Activated CD4-positive, CD25-positive, alpha-beta regulatory T cell treated with anti-CD3 and anti-CD28 coated beads, Interleukin-2, amount 50 U/mL, for 16 hours (primary cell): ENCODE data around the gene ASTN2.

ENCODE experiments used
- DNase-seq: peaks from one replicate; pipeline ENCODE4 v3.0.0-alpha.2; 2020; ENCODE audit warnings: low read depth, low spot score

ASTN2 gene

GRCh38 chr9:117178596-117179375 lies 236.1 kb downstream of the ASTN2 start:
- DNase-seq = no peak

DNA sequence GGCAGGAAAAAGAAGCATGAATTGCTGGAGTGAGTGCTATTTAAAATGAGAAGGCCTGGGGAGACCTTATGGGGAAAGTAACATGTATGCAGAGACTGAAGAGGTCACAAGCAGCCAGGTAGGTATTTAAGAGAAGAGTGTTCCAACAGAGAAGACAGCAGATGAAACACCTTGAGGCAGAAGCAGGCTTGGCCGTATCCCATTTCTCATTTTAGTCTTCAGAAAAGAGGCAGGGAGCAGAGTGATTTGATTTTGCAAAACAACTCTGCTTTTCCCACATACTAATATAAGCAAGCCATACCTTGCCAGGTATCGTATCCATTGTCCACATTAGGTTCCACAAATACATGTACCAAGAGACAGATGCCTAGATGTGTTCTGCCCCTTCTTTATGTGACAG lies 244.3 kb downstream of the ASTN2 start:
- DNase-seq = no peak

DNA sequence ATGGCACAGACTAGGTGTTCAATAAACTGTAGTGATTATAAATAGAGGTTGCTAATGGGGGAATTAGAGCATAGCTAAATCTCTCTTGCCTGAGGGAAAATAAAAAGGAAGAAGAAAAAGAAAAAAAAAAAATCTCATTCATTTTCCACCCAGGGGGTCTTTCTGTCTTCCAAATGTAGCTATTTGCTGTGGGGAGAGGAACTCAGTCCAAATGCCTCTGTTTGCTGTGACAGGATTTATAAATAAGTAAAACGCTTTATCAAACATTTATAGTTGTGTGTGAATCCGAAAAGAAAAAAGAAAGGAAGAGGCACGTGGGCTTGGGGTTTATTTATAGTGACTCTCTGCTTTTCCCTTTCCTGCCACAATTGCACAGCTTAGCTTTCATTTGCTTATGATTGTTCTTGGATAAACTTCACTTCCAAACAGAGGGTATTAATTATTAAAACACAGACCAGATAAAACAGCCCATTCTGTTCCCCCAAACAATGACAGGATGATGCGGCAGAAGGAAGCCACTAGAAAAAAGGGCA lies 245.7 kb downstream of the ASTN2 start:
- no peak for DNase-seq

GRCh38 chr9:117164512-117164911 lies 250.3 kb downstream of the ASTN2 start:
- DNase-seq = no peak

GRCh38 chr9:117160254-117160653 lies 254.6 kb downstream of the ASTN2 start:
- no peak for DNase-seq

DNA sequence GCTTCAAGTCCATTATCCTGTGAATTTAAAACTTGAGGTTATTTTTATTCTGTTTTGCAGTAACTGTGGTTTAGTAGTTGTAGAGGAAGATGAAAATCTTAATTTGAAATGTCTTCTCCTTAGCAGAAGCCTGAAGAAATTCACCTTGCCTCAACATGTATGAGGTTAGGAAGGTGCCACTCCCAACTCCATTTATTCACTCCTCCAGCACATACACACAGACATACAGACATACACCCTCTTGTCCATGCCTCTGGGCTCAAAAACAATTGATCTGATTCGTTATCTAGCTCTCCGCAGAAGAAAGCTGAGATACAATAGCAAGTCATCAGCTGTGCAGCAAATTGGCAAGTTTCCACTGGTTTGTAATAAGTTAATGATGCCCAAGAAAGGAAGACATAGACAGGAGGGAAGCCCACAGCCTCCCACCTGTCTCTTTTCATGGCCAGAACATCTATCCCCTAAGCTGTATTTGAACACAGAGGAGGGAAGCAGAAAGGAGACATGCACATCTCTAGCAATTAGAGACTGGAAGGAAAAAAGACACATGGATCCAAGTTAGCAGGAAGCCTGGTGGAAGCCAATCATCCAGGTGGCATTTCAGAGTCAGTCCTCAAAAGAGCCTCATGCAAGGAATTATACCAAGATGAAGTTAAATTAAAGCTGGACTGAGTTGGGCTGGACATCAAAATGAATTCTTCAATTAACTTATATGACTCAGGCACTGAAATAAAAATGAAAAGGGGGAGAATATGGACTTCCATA lies 257.9 kb downstream of the ASTN2 start:
- no peak for DNase-seq

DNA sequence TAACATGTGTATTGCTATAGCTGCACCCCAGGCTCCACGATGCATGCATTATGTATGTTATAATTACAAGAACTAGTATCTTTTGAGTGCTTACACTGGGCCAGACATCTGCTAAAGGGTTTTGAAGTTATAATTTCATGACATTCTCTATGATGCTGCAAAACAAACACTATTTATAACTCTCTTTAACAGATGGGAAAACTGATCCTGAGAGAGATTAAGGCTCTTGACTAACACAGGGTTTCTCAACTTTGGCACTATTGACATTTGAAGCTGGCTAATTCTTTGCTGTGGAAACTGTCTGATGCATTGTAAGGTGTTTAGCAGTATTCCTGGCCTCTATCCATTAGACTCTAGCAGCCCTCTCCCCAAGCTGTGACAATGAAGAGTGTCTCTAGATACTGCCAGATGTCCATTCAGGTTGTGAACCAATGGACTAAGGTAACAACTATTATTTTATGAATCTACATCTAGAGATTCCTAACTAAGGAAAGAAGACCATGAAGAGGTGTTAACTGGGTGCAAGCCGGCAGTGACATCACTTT lies 258.6 kb downstream of the ASTN2 start:
- DNase-seq = no peak

DNA sequence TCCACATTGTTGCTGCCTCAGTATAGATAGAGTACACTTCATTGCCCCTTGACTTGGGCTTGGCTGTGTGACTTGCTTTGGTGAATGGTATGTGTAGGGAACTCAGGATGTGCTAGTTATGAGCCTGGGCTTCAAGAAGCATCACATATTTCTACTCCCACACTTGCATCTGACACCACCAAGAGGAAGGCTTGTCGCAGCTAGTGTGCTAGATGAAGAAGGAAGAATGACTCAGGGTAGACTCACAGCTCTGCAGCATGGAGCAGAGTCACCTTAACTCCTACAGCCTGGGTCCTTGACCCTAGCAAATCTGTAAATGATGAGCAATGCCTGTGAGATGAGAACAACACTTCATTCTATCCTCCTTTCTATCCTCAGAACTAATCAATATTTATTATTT lies 261.8 kb downstream of the ASTN2 start:
- DNase-seq = no peak

DNA sequence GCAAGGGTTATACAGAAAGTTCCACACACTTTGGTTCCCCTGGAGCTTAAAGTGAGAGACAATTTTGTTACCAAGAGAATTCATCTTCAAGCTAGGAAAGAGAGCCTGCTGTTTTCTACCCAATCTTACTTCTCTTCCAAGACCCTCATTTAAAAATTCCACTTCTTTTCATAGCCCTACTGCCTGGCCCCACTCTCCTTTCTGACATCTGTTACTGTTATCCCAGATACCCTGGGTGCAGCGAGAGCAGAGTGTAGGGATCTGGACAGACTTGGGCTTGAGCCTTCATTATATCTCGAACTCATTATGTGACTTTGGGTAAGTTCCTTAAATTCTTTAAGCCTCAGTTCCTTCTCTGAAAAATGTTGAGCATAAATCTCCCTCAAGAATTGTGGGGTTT lies 263.1 kb downstream of the ASTN2 start:
- DNase-seq = no peak

DNA sequence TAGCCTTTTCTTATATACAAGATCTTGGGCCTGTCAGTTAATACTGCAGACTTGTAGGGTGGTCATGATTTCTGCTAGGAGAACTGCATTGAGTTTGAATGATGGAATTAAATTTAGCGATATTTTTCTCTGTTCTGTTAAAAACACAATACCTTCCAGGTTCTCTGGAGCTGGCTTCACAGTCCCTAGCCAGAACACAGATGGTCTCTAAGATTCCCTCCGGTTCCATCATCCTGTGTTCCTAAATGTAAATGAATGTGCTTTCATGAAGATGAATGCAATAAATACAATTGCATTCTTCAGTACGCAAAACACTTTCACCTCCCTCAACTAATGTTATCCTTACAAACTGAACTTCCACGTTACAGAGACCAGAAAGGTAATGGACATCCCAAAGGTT lies 264.9 kb downstream of the ASTN2 start:
- DNase-seq = no peak

- DNase-seq = no peak
Observed at GRCh38 chr9:117145811-117146490, 268.9 kb downstream of the ASTN2 start.

DNA sequence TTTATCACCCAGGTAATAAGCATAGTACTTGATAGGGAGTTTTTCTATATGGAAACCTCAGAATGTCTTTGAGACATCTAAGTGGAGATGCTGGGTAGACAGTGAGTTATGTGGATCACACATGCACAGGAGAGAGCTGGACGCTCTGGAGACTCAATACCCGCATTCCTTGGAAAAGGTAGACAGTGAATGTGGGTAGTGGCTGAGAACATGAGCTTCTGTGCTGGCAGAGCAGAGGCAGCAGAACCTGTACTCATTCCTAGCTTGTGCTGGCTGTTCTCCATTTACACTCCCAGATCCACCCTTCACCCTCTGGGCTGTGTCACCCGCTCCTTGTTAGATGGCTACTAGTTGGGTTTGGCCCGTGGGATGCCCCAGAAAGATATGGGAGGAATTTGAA lies 269.8 kb downstream of the ASTN2 start:
- DNase-seq = no peak

DNA sequence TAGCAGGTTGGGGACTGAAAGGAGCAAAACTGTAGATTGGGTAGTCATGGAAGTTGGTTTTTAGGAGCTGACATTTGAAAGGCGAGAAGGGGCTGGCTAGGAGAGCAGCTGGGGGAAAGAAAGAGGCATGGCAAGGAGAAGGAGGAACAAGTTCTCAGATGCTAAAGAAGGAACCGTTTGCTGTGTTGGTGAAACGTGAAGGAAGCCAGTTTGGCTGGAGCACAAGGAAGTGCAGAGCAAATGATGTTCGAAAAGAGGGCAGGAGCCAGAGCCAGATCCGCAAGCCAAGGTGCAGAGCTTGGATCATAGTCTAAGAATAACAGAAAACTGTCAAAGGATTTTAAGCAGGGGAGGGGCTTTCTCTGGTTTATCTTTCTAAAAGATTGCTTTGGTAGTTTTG lies 276.6 kb downstream of the ASTN2 start:
- no peak for DNase-seq

GRCh38 chr9:117136461-117136860 lies 278.4 kb downstream of the ASTN2 start:
- no peak for DNase-seq

DNA sequence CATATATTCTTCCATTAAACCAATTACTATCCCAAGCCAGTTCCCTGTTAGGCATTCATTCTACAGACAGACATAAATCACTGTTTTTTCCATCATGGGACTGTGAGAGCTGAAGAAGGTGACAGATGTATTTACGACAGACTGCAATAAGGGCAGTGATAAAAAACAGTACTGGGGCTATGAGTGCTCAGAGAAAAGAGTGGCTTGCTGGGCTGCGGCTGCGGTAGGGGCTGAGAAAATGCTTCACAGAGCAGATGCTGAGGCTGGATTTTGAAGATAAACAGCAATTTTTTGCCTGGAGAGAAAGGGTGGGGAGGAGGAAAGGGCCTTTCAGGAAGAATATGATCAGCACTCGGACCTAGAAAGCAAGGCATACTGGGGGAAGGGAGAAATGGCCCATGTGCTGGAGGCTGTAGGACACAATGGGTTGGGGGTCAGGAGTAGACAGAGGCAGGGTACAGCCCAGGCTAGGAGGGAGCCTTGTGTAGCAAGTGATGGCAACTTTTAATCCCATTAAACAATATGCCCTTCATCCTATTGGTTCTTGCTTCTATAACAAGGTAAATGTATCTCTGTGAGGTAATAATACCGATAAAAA lies 279.3 kb downstream of the ASTN2 start:
- DNase-seq = no peak

DNA sequence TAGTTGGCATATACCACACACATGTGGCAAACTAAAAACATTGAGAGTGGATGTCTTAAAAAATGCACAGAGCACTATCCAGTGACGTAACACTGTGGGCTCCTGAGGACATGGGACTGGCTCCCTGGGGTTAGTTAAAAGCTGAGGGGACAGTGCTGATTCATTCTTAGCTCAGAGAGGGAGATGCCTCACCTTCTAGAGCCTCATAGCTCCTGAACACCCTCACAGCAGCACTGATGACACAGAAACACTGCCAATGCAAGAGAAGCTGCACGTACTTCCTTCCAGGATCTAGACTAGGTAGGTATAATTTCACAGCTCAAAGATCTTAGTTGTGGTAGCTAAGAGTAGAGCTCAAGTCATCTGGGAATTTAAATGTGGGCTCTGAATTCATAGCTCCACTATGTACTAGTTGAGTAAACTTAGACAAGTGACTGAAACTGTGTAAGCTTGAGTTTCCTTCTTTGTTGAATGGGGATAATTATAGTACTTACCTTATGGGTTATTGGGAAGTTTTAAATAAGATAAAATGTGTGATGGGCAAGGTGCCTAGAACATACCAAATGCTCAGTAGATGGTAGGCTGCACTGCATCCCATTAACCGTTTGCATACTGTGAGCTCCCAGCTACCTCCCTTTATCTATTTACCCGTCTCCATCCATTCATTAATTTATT lies 279.9 kb downstream of the ASTN2 start:
- no peak for DNase-seq

DNA sequence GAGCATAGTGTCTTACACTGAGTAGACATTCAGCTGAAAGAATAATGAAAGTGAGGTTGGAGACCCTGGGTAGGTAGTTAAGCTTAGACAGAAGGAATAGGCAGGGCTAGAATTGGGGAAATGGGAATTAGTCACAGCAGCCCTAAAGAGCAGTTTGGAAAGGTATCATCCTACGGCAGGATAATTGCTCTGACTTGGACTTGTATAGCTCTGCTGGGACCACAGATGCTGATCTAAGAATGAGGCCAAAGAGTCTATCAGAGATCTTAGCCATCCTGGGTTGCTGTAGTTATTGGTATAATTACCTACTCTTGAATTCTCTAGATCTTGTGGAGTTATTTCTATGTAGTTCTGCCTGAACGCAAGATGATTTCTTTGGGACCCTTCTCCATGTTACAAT lies 288.0 kb downstream of the ASTN2 start:
- DNase-seq = no peak

DNA sequence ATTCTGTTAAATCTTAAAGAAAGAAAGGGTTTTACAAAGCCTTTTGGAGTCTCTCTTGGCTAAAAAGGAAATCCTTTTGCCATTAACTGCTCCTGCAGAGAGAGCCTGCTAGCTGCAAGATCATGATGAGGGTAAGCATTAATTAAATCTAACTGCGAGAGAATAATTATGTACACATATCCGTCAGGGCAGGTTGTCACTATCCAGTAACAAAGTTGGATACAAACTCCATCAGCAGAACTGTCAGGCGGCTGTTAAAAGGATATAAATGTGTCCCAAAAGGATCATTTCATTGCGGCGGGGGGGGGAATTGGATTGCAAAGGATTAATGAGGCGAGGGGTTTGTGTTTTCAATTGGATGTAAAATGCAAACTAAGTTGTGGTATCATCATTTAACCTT lies 289.3 kb downstream of the ASTN2 start:
- DNase-seq = no peak

DNA sequence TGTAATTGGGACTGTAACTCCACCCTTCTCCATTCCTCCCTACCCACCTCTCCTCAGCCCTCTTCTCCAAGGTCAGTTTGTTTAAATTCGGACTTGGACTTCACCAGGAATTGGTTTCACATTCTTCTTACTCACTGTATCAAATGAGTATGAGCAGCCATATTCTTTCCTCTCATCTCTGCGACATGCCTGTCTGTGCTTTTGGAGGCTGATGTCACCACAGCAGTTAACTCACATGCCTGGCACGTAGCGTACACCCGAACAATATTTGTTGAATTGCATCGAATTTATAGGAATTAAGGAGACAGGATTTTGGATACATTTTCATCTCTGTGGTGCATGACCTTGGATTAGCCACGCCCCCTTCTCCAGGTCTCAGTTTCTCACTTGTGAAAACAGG lies 291.1 kb downstream of the ASTN2 start:
- DNase-seq = no peak

- DNase-seq = no peak
Observed at GRCh38 chr9:117122953-117123352, 291.9 kb downstream of the ASTN2 start.

DNA sequence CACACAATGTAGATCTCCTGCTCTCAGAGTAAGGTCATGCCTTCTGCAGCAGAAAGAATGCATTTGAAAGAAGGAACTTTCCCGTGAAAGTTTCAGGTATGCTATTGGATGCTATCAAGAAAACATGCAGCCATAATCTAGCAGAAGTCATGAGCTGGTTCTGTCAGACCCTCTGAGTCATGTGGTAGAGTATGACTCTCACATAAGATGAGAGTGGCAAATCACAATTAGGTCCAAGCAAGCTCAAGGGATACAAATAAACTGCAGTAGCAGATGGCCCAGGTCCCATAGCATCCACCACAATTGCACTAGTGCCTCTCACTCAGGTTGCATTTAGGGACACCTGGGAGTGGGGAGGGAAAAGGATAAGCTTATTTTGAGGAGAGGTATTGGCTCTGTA lies 292.8 kb downstream of the ASTN2 start:
- no peak for DNase-seq
